Left renal cortex interstitium (tissue), 4 donors: Measurements from ENCODE around the gene STAT3. TPM values are rescaled to one million over a fixed set of nuclear protein-coding genes. Genes with fewer than 3 reads are reported as not detected.
"Not testable (repeated sequence)": the region's sequence is repeated elsewhere in the genome, so short reads cannot be mapped to it uniquely, and the experiment has no call there.

Experiments used
- DNase-seq, 4 donors: peaks; one replicate each; pipeline ENCODE4 v3.0.0-alpha.2; 2013; ENCODE audit warnings: low read depth in 4 of 4, low spot score in 2 of 4, missing footprints in 1 of 4
- polyA plus RNA-seq, 4 donors: library from polyadenylated mRNA; unstranded; fragments of 120-200 nt; gene quantifications; one replicate each; pipeline ENCODE4 v1.2.1, GENCODE V29; 2013; ENCODE audit not compliant: insufficient read length in 4 of 4

STAT3 gene
- polyA plus RNA-seq, 4 donors = 58.2 to 71.3 (median 61.9) TPM

DNA sequence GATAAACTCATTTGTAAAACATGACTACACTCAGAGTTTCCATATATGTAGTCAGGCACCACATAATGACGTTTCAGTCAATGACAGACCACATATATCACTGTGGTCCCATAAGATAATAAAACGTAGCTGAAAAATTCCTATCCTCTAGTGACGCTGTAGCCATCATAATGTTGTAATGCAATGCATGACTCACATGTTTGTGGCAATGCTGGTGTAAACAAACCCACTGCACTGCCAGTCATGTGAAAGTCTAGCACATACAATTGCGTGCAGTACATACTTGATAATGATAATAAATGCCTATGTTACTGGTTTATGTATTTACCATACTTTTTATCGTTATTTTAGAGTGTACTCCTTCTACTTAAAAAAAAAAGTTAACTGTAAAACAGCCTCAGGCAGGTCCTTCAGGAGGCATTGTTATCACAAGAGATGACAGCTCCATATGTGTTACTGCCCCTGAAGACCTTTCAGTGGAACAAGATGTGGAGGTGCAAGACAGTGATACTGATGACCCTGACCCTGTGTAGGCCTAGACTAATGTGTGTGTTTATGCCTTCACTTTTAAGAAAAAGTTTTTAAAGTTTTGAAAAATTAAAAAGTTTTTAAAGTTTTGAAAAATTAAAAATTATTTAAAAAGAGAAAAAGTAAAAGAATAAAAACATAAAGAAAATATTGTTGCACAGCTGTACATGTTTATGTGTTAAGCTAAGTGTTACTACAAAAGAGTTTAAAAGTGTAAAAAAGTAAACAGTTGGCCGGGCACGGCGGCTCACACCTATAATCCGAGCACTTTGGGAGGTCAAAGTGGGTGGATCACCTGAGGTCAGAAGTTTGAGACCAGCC is 121.1 kb downstream of the STAT3 start:
- DNase-seq = no peak

DNA sequence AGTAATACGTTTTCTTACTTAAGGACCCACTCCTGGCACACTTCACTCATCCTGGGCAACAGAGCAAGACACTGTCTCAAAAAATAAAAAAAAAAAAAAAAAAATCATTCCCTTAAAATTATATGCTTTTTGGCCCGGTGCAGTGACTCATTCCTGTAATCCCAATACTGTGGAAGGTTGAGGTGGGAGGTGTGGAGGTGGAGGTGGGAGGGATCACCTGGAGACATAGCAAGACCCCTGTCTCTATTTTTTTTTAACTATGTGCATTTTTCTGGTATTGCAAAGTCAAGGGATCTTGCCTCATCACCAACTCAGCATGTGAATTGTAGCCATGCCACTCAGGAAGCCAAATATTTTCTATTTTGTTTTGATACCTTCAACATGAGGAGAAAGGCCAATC is 121.8 kb downstream of the STAT3 start:
- DNase-seq = no peak

DNA sequence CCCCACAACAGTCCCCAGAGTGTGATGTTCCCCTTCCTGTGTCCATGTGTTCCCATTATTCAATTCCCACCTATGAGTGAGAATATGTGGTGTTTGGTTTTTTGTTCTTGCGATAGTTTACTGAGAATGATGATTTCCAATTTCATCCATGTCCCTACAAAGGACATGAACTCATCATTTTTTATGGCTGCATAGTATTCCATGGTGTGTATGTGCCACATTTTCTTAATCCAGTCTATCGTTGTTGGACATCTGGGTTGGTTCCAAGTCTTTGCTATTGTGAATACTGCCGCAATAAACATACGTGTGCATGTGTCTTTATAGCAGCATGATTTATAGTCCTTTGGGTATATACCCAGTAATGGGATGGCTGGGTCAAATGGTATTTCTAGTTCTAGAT is 123.9 kb downstream of the STAT3 start:
- DNase-seq = not testable (repeated sequence)

Other genes starting within 250 kb of the STAT3 start
- gene RAB5C, start 233.5 kb downstream of the STAT3 start, polyA plus RNA-seq = 100 to 1,000 TPM; 126 to 170 (median 151) TPM
- gene KCNH4, start 207.3 kb downstream of the STAT3 start, polyA plus RNA-seq = under 1 TPM; 0.03 to 0.09 (median 0.06) TPM
- gene HCRT, start 203.0 kb downstream of the STAT3 start, polyA plus RNA-seq = under 1 TPM in 1 of 4 donors, not detected in 3; 0.41 TPM
- gene GHDC, start 193.9 kb downstream of the STAT3 start, polyA plus RNA-seq = 10 to 100 TPM; 11.2 to 22.9 (median 19.7) TPM
- gene STAT5B, start 112.1 kb downstream of the STAT3 start, polyA plus RNA-seq = 10 to 100 TPM; 35.4 to 56.5 (median 47.8) TPM
- gene STAT5A, start 99.9 kb downstream of the STAT3 start, polyA plus RNA-seq = 1 to 10 TPM; 5.5 to 8.7 (median 7.4) TPM
- gene CAVIN1, start 34.8 kb upstream of the STAT3 start, polyA plus RNA-seq = 10 to 100 TPM; 58.0 to 85.6 (median 68.6) TPM
- 10 to 100 TPM; 41.5 to 73.0 (median 57.7) TPM for gene ATP6V0A1, start 70.4 kb upstream of the STAT3 start, polyA plus RNA-seq
- gene NAGLU, start 147.8 kb upstream of the STAT3 start, polyA plus RNA-seq = 10 to 100 TPM; 19.3 to 29.7 (median 25.6) TPM
- gene HSD17B1, start 164.5 kb upstream of the STAT3 start, polyA plus RNA-seq = 1 to 10 TPM; 3.2 to 6.2 (median 5.2) TPM
- 10 to 100 TPM; 57.7 to 67.1 (median 59.9) TPM for gene COASY, start 173.7 kb upstream of the STAT3 start, polyA plus RNA-seq
- 10 to 100 TPM; 33.4 to 42.6 (median 35.8) TPM for gene MLX, start 178.7 kb upstream of the STAT3 start, polyA plus RNA-seq
- 10 to 100 TPM; 16.2 to 23.4 (median 18.3) TPM for gene PSMC3IP, start 189.3 kb upstream of the STAT3 start, polyA plus RNA-seq
- 10 to 100 TPM; 41.9 to 65.7 (median 51.1) TPM for gene RETREG3, start 220.9 kb upstream of the STAT3 start, polyA plus RNA-seq
- gene TUBG1, start 221.2 kb upstream of the STAT3 start, polyA plus RNA-seq = 10 to 100 TPM; 54.4 to 63.9 (median 55.8) TPM